ENCODE data around the gene PURB.

DNA sequence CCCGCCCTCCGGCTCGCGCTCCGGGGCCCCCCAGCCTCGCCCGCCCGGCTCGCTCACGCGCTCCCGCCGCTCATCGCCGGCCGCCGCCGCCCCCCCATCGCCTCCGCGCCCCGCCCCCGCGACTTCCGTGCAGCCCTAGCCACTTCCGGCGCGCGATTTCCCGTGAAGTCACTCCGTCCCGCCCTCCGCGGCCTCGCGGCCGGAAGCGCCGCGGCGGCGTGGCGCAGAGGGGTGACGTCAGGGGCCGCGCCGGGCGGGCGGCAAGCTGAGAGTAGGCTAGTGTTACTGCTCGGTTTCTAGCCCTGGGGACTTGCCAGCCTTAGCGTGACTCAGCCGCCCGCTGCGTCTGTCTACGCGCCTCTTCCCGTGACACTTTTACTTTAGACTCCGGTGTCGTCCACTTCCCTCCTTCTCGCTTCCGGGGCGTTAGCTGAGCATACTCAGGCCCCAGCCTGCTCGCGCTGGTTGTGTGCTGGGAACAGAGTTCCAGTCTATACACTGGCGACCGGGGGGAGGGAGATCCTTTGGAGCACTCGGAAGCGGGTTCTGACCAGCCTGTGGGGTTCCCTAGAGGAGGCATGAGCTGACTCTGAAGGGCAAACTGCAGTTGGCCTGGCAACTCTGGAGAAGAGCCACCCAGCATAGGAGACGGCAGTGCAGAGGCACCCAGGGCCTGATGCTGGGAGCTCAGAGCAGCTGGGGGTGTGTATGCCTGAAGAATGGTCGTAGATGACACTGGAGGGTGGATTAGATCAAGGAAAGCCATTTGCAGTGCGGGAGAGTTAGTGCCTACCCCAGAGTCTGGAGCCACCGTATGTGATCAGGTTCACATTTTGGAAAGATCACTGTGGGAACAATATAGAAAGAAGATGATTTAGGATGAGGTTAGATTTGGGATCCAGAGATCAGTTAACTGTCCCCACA, at the start of gene PURB:
- TF ChIP-seq, protein P1, sequence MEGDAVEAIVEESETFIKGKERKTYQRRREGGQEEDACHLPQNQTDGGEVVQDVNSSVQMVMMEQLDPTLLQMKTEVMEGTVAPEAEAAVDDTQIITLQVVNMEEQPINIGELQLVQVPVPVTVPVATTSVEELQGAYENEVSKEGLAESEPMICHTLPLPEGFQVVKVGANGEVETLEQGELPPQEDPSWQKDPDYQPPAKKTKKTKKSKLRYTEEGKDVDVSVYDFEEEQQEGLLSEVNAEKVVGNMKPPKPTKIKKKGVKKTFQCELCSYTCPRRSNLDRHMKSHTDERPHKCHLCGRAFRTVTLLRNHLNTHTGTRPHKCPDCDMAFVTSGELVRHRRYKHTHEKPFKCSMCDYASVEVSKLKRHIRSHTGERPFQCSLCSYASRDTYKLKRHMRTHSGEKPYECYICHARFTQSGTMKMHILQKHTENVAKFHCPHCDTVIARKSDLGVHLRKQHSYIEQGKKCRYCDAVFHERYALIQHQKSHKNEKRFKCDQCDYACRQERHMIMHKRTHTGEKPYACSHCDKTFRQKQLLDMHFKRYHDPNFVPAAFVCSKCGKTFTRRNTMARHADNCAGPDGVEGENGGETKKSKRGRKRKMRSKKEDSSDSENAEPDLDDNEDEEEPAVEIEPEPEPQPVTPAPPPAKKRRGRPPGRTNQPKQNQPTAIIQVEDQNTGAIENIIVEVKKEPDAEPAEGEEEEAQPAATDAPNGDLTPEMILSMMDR (IDR thresholded peaks at IDR 0.05) = peak in 2 of 7 experiments; percentile 6 to 9
- TF ChIP-seq POLR2A (IDR thresholded peaks at IDR 0.05) = peak; percentile 90 to 95 (median 95)
